ENCODE data around the gene IMPG1.

GRCh38 chr6:75937846-75938245, 134.6 kb downstream of the IMPG1 start:
- TF ChIP-seq EZH2 (IDR thresholded peaks at IDR 0.05; ENCODE audit: borderline replicate concordance, control insufficient read depth, low read depth, low read length) (no peak), CEBPB (IDR thresholded peaks at IDR 0.05; ENCODE audit: borderline replicate concordance in 1 of 2, low read depth in 2 of 2, low read length in 2 of 2) (no peak)

Data from GM12878 (cell line).